K562 (cell line): ENCODE measurements around the gene UVRAG. TPM values are rescaled to one million over a fixed set of nuclear protein-coding genes. Genes with fewer than 3 reads are reported as not detected.

Experiments used
- ATAC-seq: fragments of 200-7000 bp; cut with Tn5 transposase; 3 replicates; pipeline ENCODE4 v1.9.1; 2020; ENCODE audit warnings: moderate library complexity
- BruUV-seq: library from RNA; stranded (reverse); fragments of 400-500 nt; replicated peaks from 2 replicates; lab custom pipeline; 2021; lab: Mats Ljungman, UMichigan
- CTCF ChIA-PET: fragments of 300-600 bp; formaldehyde crosslinking; extraction: SDS; loops from one replicate; lab custom pipeline; 2021; ENCODE audit warnings: low intra/inter-chr PET ratio; lab: Yijun Ruan, JAX
- POLR2A ChIA-PET: fragments of 300-600, 350-650 bp; sonication (Branson Sonifier 250); formaldehyde crosslinking; extraction: SDS; loops from one replicate; lab custom pipeline; 2021; ENCODE audit warnings: antibody characterized with exemption, inconsistent platforms; lab: Yijun Ruan, JAX
- DNase-seq, 4 experiments: peaks; one replicate each; pipeline versions ENCODE4 v3.0.0 to v3.0.0-alpha.2; 2011 to 2018; ENCODE audit warnings: low spot score in 3 of 4, mixed read lengths in 3 of 4; ENCODE audit errors: extremely low read depth in 1 of 4
- FAIRE-seq: peaks from 2 replicates; lab custom pipeline; 2011; peaks lifted over from hg19 to GRCh38; lab: Jason Lieb, UNC
- H2AFZ ChIP-seq: 2 replicates; pipeline ENCODE4 v1.6.0; 2011; ENCODE audit warnings: low read depth, low read length, control low read depth, inconsistent platforms
- H3K27ac ChIP-seq: fragments of 200-600 bp; 3 replicates; pipeline ENCODE4 v1.8.0; 2011; ENCODE audit warnings: low read depth, mild to moderate bottlenecking, control low read depth, inconsistent platforms, low read length, moderate library complexity, mixed read lengths; ENCODE audit errors: extremely low read depth
- H3K27me3 ChIP-seq, 2 experiments: fragments of 300-600 bp in 1 of 2; 2 replicates in 1 of 2; 3 replicates in 1 of 2; pipeline versions ENCODE4 v1.6.0 to v1.8.0; 2011; ENCODE audit warnings: inconsistent platforms in 2 of 2, low read length in 2 of 2, mild to moderate bottlenecking in 1 of 2, mixed read lengths in 1 of 2, moderate library complexity in 1 of 2; ENCODE audit not compliant: control insufficient read depth in 2 of 2, insufficient read depth in 2 of 2
- H3K36me3 ChIP-seq: fragments of 300-600 bp; 3 replicates; pipeline ENCODE4 v1.8.0; 2011; ENCODE audit warnings: mild to moderate bottlenecking, low read length, inconsistent platforms; ENCODE audit not compliant: control insufficient read depth, insufficient read depth
- H3K4me1 ChIP-seq, 2 experiments: fragments of 200-600 bp in 1 of 2; replicated peaks in 1 of 2; 2 replicates in 1 of 2; 3 replicates in 1 of 2; pipeline versions ENCODE4 v1.5.1 to v1.8.0; 2011; ENCODE audit warnings: inconsistent platforms in 2 of 2, low read length in 2 of 2, mild to moderate bottlenecking in 1 of 2, mixed read lengths in 1 of 2, moderate library complexity in 1 of 2; ENCODE audit not compliant: control insufficient read depth in 2 of 2, insufficient read depth in 2 of 2
- H3K4me2 ChIP-seq: 2 replicates; pipeline ENCODE4 v1.6.1; 2011; ENCODE audit warnings: low read length, control low read depth, inconsistent platforms, mixed read lengths; ENCODE audit not compliant: insufficient read depth
- H3K4me3 ChIP-seq: fragments of 200-600 bp; sonication (generic), shearing (Covaris generic); 2 replicates; pipeline ENCODE4 v1.5.1; 2016; ENCODE audit warnings: control low read depth, inconsistent platforms
- H3K79me2 ChIP-seq: fragments of 200-600 bp; 3 replicates; pipeline ENCODE4 v1.8.0; 2011; ENCODE audit warnings: low read length, inconsistent platforms; ENCODE audit not compliant: control insufficient read depth, insufficient read depth
- H3K9ac ChIP-seq, 2 experiments: 2 replicates each; pipeline versions ENCODE4 v1.6.0 to v1.6.1; 2011; ENCODE audit warnings: low read depth in 2 of 2, low read length in 2 of 2, control low read depth in 1 of 2, inconsistent platforms in 1 of 2, mild to moderate bottlenecking in 1 of 2, mixed read lengths in 1 of 2; ENCODE audit not compliant: insufficient read depth in 1 of 2
- H3K9me1 ChIP-seq: one replicate; pipeline ENCODE4 v1.6.0; 2011; ENCODE audit warnings: inconsistent platforms, mild to moderate bottlenecking, low read length, moderate library complexity; ENCODE audit not compliant: control insufficient read depth, insufficient read depth
- H3K9me3 ChIP-seq: replicated peaks from 2 replicates; pipeline ENCODE4 v1.5.1; 2011; ENCODE audit warnings: low read depth, low read length, inconsistent platforms; ENCODE audit not compliant: control insufficient read depth, insufficient read depth
- H4K20me1 ChIP-seq: replicated peaks from 2 replicates; pipeline ENCODE4 v1.6.1; 2011; ENCODE audit warnings: low read length, inconsistent platforms, mixed read lengths; ENCODE audit not compliant: control insufficient read depth, insufficient read depth
- BMI1 ChIP-seq: fragments of 150-350 bp; IDR thresholded peaks from 2 replicates; pipeline ENCODE4 v1.6.1; 2014; ENCODE audit warnings: low read length
- CBX3 ChIP-seq, 2 experiments: IDR thresholded peaks; 1 replicate in 1 of 2; 2 replicates in 1 of 2; pipeline ENCODE4 v1.6.1; 2012; ENCODE audit warnings: inconsistent platforms in 2 of 2, low read length in 2 of 2, borderline replicate concordance in 1 of 2, control low read depth in 1 of 2
- MYBL2 ChIP-seq, 2 experiments: fragments of 450-650 bp in 1 of 2; sonication (generic) in 1 of 2; formaldehyde crosslinking in 1 of 2; IDR thresholded peaks; 2 replicates each; pipeline versions ENCODE4 v1.6.1 to v1.8.1; 2017 to 2022; ENCODE audit warnings: borderline replicate concordance in 1 of 2, inconsistent platforms in 1 of 2, low read depth in 1 of 2, mild to moderate bottlenecking in 1 of 2, missing genetic modification reagents in 1 of 2, moderate library complexity in 1 of 2
- RFX1 ChIP-seq: fragments of 450-650 bp; IDR thresholded peaks from 2 replicates; pipeline ENCODE4 v1.6.1; 2016; ENCODE audit warnings: mild to moderate bottlenecking, moderate library complexity
- STAT5A ChIP-seq: IDR thresholded peaks from 2 replicates; pipeline ENCODE4 v1.6.1; 2012; ENCODE audit warnings: low read length, inconsistent platforms, borderline replicate concordance
- ZNF133 ChIP-seq: fragments of 250-450 bp; sonication (Bioruptor Pico); IDR thresholded peaks from 2 replicates; pipeline ENCODE4 v1.4.0; 2020; ENCODE audit warnings: mild to moderate bottlenecking
- WGBS: fragments of 100-300 bp; shearing (Covaris generic); methylation state at CpG from one replicate; pipeline ENCODE4 v1.1.6; 2016; ENCODE audit warnings: low coverage, mixed read lengths; ENCODE audit not compliant: insufficient coverage; ENCODE audit errors: missing lambda C conversion rate; 5-methylcytosine and 5-hydroxymethylcytosine counted together
- in situ Hi-C: fragments of 300-500 bp; cut with MboI; formaldehyde crosslinking; loops from 4 replicates; pipeline ENCODE4 v1.15.0; 2018; ENCODE audit warnings: inconsistent platforms, mixed read lengths
- intact Hi-C: fragments of 100-400 bp; cut with micrococcal nuclease; formaldehyde crosslinking; loops from 2 replicates; pipeline ENCODE4 v1.14.2; 2022
- polyA plus RNA-seq, 8 experiments: library from polyadenylated mRNA; depleted of rRNA in 4 of 8; stranded (reverse) in 5 of 8; unstranded in 3 of 8; fragments of >200 nt; fragmentation: Nextera tagmentation in 2 of 8; fragmentation: Illumina TruSeq in 1 of 8; extraction: Ambion mirVana in 2 of 8; extraction: Trizol in 1 of 8; gene quantifications; 2 replicates each; pipeline versions ENCODE4 v1.2.1 to v1.2.3, GENCODE V29; 2011 to 2014; ENCODE audit warnings: inconsistent platforms in 1 of 8, missing spikeins in 1 of 8
- total RNA-seq, 7 experiments: library from RNA; depleted of rRNA in 6 of 7; stranded (reverse); fragments of >200 nt in 6 of 7; fragmentation: Illumina TruSeq in 2 of 7; extraction: Trizol in 2 of 7; gene quantifications; 2 replicates each; pipeline versions ENCODE4 v1.2.1 to v1.2.3, GENCODE V29; 2011 to 2021; ENCODE audit warnings: low replicate concordance in 1 of 7
- TF ChIP-seq, protein P1 (sequence below), 2 experiments: fragments of 250-450 bp in 1 of 2; fragments of 450-650 bp in 1 of 2; sonication (Bioruptor Pico) in 1 of 2; IDR thresholded peaks; 2 replicates each; pipeline versions ENCODE4 v1.6.1 to v1.8.0; 2016 to 2021; ENCODE audit warnings: mild to moderate bottlenecking in 2 of 2, moderate library complexity in 2 of 2, missing compliant biosample characterization in 1 of 2, missing genetic modification characterization in 1 of 2

The UVRAG gene
- total and polyA plus RNA-seq, 9 of the 15 experiments (the other 6 are each of a cell fraction or from before 2014, with no cell fraction given): 3.1 to 17.8 (median 12.4) TPM

GRCh38 chr11:75949023-75949672 lies 134.1 kb downstream of the UVRAG start:
- BruUV-seq: no TSS peak
- ChIA-PET POLR2A (no interaction called here), CTCF (no interaction called here)
- TF ChIP-seq BMI1 (no peak), RFX1 (peak; percentile 12; the same call in 1 of the 2 replicates)
- no peak overlapping the region for H3K9ac ChIP-seq
- no peak overlapping the region for H3K4me2 ChIP-seq
- H3K27ac ChIP-seq: no peak overlapping the region
- no peaks in the 10 kb centered on the region for H3K9me3 ChIP-seq
- 0 out of 3 replicates have a peak, but pooled peaks cover 5% of the 10 kb centered on the region for H3K79me2 ChIP-seq
- 0 out of 2 replicates have a peak, but pooled peaks cover 6% of the 10 kb centered on the region for H4K20me1 ChIP-seq
- H2AFZ ChIP-seq: no peak overlapping the region
- H3K4me3 ChIP-seq: no peak overlapping the region
- H3K9me1 ChIP-seq: no peaks in the 10 kb centered on the region
- no peaks in the 10 kb centered on the region for H3K27me3 ChIP-seq
- peaks cover 0 to 15% of the 10 kb centered on the region in 2 experiments; a peak in 4 of 5 replicates for H3K4me1 ChIP-seq
- DNase-seq (no peak), ATAC-seq (no peak), FAIRE-seq (no peak)
- in situ Hi-C loops: no loop called here
- intact Hi-C loops: no loop called here
- WGBS: 63% methylated on average over 6 of the region's 6 CpGs
- no peaks in the 10 kb centered on the region; the same call in 2 of the 3 replicates for H3K36me3 ChIP-seq

GRCh38 chr11:75950141-75950540 lies 135.1 kb downstream of the UVRAG start:
- peaks cover 0 to 15% of the 10 kb centered on the region in 2 experiments; a peak in 4 of 5 replicates for H3K4me1 ChIP-seq
- H3K9me1 ChIP-seq: no peaks in the 10 kb centered on the region
- H2AFZ ChIP-seq: no peak overlapping the region
- H3K9me3 ChIP-seq: no peaks in the 10 kb centered on the region
- no peaks in the 10 kb centered on the region for H3K27me3 ChIP-seq
- no peak overlapping the region for H3K27ac ChIP-seq
- no peak for FAIRE-seq
- H3K36me3 ChIP-seq: no peaks in the 10 kb centered on the region; the same call in 2 of the 3 replicates
- in situ Hi-C loops (no loop called here), intact Hi-C loops (no loop called here)
- TF ChIP-seq MYBL2 (IDR thresholded peaks at IDR 0.05; ENCODE audit: low read depth): no peak
- TF ChIP-seq MYBL2 (CRISPR knock-in tag; IDR thresholded peaks at IDR 0.05; ENCODE audit: borderline replicate concordance): no peak
- TF ChIP-seq, protein P1, sequence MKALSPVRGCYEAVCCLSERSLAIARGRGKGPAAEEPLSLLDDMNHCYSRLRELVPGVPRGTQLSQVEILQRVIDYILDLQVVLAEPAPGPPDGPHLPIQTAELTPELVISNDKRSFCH (CRISPR knock-in tag; IDR thresholded peaks at IDR 0.05): no peak
- TF ChIP-seq, protein P1 (tag; IDR thresholded peaks at IDR 0.05): no peak
- no peak for TF ChIP-seq STAT5A
- TF ChIP-seq CBX3 (IDR thresholded peaks at IDR 0.05; ENCODE audit: borderline replicate concordance in 1 of 2, low read length in 2 of 2): no peak
- no peak for TF ChIP-seq ZNF133 (CRISPR knock-in tag)
- H4K20me1 ChIP-seq: 0 out of 2 replicates have a peak, but pooled peaks cover 6% of the 10 kb centered on the region
- BruUV-seq: no TSS peak
- H3K4me3 ChIP-seq: no peak overlapping the region
- DNase-seq: no peak
- WGBS: 81% methylated on average over 6 of the region's 6 CpGs
- no peak overlapping the region for H3K4me2 ChIP-seq
- POLR2A ChIA-PET: no interaction called here
- H3K9ac ChIP-seq: no peak overlapping the region
- CTCF ChIA-PET: no interaction called here
- H3K79me2 ChIP-seq: 0 out of 3 replicates have a peak, but pooled peaks cover 5% of the 10 kb centered on the region
- ATAC-seq: no peak
